Hepatocyte (in vitro differentiated cells): ENCODE measurements around the gene CPSF3.

Source experiments
- EZH2 ChIP-seq: fragments of 200-600 bp; sonication (generic); IDR thresholded peaks from 2 replicates; pipeline ENCODE4 v1.6.1; 2016; ENCODE audit warnings: antibody characterized with exemption, mild to moderate bottlenecking, borderline replicate concordance
- TF ChIP-seq, protein P1 (sequence below): fragments of 200-600 bp; sonication (generic); IDR thresholded peaks from 2 replicates; pipeline ENCODE4 v1.5.1; 2016; ENCODE audit warnings: antibody characterized with exemption, mild to moderate bottlenecking; ENCODE audit not compliant: poor library complexity

DNA sequence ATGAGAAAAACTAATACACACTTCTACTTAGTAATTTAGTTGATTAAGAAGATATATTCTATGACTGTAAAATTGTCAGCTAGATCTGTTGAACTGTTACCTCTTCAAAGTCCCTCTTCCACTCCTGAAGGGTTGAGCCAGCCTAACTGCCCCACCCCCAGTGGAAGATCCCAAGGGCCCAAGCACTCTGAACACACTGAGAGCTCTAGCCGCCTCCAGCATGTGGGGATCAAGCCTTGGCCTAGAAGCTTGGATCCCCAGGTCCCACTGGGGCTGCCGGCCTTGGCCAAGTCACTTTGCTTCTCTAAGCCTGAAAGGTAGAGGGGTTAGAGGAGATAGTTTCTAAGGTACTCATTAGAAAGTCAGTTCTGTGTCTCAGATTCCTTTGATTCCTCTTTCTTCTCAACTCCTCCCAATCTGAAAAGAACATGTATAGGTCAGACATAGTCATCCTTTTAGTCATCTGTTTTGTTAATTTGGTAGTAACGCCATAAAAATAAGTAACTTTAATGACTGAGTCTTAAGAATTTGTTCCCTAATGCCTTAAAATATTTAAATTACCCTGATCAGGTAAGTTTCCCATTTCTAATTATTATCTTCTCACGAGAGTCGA lies 5.6 kb downstream of the CPSF3 start:
- TF ChIP-seq, protein P1, sequence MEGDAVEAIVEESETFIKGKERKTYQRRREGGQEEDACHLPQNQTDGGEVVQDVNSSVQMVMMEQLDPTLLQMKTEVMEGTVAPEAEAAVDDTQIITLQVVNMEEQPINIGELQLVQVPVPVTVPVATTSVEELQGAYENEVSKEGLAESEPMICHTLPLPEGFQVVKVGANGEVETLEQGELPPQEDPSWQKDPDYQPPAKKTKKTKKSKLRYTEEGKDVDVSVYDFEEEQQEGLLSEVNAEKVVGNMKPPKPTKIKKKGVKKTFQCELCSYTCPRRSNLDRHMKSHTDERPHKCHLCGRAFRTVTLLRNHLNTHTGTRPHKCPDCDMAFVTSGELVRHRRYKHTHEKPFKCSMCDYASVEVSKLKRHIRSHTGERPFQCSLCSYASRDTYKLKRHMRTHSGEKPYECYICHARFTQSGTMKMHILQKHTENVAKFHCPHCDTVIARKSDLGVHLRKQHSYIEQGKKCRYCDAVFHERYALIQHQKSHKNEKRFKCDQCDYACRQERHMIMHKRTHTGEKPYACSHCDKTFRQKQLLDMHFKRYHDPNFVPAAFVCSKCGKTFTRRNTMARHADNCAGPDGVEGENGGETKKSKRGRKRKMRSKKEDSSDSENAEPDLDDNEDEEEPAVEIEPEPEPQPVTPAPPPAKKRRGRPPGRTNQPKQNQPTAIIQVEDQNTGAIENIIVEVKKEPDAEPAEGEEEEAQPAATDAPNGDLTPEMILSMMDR, result no peak
- TF ChIP-seq EZH2, result no peak
